CD4-positive, alpha-beta T cell treated with Interferon gamma for 1 hour (primary cell): Measurements from ENCODE around the gene SNRPA.
"Not testable (repeated sequence)": the region's sequence is repeated elsewhere in the genome, so short reads cannot be mapped to it uniquely, and the experiment has no call there.

Experiments used
- DNase-seq: peaks from one replicate; pipeline ENCODE4 v3.0.0-alpha.2; 2020

SNRPA gene

DNA sequence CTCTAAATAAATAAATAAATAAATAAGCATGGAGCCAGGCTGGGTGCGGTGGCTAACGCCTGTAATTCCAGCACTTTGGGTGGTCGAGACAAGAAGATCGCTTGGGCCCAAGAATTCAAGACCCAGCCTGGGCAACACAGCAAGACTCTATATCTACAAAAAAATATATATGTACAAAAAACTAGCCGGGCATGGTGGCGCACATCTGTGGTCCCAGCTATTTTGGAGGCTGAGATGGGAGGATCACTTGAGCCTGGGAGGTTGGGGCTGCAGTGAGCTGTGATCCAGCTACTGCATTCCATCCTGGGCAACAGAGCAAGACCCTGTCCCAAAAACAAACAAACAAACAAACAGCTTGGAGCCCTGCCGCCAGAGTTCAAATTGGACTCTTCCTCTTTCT lies 3.5 kb upstream of the SNRPA start:
- no peak for DNase-seq

DNA sequence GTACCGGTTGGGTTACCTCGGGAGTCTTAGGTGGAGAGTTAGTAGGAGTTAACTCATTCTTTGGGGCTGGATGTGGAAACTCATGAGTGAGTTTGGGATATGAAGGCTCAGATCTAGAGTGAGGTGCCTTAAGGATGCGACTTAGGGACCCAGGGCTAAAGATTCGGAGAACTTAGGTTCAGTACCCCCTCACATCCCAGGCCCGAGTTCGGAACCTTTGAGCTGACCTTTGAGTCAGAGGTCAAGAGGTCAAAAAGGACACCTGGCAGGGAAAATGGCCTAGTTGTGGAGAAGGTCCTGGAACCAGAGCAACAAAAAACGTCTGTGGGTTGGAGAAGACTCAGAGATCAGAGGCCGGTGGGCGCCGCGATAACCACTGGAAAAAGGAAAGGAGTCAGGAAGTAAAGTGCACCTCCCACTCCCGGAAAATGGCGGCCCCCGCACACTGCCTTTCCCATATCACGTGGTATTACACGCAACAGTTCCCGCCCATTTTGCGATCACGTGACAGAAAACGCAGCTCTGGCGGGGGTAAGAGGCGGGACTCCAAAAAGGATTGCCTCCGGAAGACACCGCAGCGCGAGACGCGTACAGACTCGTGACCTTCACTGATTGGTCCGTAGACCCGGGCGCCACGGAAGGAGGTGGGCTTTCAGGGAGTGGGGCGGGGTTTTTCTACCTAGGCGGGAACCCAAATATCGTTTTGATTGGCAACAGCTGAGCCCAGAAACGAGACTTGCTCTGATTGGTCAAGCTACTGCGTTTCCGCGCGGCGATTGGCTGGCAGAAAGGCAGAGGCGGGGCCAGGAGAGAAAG lies 737 bp upstream of the SNRPA start, which contains the start of gene ACTMAP:
ACTMAP (minus strand) TSS at position 420 of the 816 bp plus-strand sequence. CDS start 674 bp downstream, outside the sequence.
- peak; percentile 100 for DNase-seq

DNA sequence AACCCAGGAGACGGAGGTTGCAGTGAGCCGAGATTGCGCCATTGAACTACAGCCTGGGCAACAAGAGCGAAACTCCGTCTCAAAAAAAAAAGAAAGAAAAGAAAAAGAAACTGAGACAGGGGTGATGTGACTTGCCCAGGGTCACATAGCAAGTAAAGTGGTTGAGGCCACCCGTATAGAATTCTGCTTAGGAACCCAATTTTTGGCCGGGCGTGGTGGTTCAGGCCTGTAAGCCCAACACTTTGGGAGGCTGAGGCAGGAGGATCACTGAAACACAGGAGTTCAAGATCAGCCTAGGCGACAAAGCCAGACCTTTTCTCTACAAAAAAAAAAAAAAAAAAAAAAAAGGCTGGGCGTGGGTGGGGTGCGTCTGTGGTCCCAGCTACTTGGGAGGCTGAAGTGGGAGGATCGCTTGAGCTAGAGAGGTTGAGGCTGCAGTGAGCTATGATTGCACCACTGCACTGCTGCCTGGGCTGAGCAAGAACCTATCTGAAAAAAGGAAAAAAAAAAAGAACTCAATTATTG lies 1.3 kb downstream of the SNRPA start:
- DNase-seq: no peak

DNA sequence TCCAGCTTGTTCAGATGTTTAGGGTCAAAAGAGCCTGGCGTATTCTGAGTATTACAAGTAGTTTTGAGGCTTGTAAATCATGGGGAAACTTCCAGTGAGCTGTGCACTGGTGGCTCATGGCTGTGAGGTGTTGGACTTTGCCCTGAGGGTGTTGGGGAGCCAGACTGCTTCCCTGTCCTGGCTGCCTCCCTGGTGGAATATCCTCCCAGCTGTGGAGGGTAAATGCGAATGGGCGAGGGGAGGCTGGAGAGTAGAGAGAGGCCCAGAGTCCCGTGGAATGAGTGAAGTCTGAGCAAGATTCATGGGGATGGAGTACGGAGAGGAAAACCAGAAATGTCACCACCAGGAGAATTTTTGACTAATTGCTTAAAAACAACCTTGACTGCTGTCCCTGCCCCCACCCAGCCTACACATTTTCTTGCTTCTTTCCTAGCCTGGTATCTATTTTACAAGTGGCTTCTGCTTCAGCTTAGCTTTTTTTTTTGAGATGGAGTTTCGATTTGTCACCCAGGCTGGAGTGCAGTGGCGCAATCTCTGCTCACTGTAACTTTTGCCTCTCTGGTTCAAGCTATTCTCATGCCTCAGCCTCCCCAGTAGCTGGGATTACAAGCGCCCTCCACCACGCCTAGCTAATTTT lies 3.7 kb downstream of the SNRPA start:
- DNase-seq: peak; percentile 15

- DNase-seq: no peak
These were observed 4.2 kb downstream of the SNRPA start for GRCh38 chr19:40755248-40755624.

DNA sequence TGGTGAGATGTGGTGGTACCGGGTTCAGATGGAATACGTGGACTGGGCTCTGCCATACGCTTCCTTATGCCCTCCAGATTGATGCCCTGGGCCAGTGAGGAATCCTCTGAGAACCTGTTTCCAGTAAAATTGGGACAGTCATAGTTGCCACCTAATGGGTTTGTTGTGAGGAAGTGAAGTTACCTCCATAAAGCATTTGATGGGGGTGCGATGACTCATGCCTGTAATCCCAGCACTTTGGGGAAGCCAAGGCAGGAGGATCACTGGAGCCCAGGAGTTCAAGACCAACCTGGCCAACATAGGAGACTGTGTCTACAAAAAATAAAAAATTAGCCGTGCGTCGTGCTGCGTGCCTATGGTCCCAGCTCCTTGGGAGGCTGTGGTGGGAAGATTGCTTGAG lies 4.8 kb downstream of the SNRPA start:
- DNase-seq: no peak

GRCh38 chr19:40756502-40757110 lies 5.6 kb downstream of the SNRPA start:
- peak; percentile 5 for DNase-seq

- DNase-seq: no peak
These were observed 7.5 kb downstream of the SNRPA start for GRCh38 chr19:40758491-40758890.

DNA sequence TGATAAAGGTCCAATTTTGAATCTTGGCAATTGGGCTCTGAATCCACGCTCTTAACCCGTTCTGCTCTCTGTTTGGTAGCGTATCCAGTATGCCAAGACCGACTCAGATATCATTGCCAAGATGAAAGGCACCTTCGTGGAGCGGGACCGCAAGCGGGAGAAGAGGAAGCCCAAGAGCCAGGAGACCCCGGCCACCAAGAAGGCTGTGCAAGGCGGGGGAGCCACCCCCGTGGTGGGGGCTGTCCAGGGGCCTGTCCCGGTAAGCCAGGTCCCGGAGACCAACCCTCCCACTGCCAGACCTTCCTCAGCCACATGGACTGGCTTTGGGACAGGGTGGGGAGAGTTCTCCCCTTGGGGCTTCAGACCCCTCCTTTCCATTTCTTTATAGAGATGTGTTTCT lies 8.3 kb downstream of the SNRPA start:
- DNase-seq: no peak

GRCh38 chr19:40762754-40763470 lies 11.9 kb downstream of the SNRPA start:
- no peak for DNase-seq

- no peak for DNase-seq
These were observed 12.5 kb downstream of the SNRPA start for GRCh38 chr19:40763526-40763925.

DNA sequence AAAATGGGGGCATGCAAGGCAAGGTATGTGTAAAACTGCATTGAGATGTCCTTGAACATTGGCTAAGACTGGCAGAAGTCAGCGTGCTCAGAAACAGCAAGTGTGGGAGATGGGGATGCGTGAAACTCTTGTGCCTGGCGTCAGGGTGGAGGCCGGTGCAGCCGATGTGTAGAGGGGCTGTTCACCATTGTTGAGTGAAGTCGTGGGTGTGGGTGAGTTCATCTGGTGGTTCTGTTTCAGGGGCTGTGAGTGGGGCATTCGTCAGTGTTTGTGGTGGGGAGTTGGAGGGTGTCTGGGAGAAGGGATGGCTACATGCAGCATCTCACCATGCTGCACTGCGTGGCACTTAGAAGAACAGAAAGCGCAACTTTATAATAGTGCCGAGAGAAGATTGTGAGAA lies 13.0 kb downstream of the SNRPA start:
- DNase-seq: no peak

- not testable (repeated sequence) for DNase-seq
These were observed 15.4 kb downstream of the SNRPA start for GRCh38 chr19:40766385-40766784.

DNA sequence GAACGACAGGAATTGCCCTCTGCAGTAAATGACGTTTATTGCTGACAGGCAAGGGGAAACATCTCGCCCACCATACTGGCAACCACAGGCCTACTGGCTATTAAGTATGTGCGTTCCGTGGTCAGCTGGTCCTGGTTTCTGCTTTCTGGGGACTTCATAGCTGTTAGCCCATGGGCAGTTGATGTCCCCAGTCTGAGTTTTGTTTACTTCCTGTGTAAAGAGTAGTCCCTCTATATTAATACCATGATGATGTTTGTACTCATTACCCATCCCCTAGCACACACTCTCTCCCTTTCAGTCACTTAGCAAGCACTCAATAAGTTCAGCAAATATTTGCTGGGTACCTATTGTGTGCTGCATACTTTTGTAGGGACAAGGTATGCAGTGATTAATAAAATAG lies 17.9 kb downstream of the SNRPA start:
- DNase-seq: no peak

DNA sequence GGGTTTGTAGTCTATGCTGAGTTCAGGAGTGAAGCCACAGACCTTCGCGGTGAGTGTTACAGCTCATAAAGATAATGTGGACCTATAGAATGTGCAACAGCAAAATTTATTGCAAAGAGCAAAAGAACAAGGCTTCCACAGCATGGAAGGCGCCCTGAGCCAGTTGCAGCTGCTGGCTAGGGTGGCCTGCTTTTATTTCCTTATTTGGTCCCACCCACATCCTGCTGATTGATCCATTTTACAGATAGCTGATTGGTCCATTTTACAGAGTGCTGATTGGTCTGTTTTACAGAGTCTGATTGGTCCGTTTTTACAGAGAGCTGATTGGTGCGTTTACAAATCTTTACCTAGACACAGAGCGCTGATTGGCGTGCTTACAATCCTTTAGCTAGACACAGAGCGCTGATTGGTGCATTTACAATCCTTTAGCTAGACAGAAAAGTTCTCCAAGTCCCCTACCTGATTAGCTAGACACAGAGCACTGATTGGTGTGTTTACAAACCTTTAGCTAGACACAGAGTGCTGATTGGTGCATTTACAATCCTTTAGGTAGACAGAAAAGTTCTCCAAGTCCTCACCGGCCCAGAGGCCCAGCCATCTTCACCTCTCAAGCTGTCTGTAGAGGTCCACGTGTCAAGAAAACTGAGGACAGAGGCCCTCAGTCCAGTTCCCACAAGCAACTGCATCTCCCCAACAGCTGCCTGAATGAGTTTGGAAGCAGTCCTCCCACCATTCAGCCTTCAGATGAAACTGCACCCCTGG lies 20.3 kb downstream of the SNRPA start:
- not testable (repeated sequence) for DNase-seq

DNA sequence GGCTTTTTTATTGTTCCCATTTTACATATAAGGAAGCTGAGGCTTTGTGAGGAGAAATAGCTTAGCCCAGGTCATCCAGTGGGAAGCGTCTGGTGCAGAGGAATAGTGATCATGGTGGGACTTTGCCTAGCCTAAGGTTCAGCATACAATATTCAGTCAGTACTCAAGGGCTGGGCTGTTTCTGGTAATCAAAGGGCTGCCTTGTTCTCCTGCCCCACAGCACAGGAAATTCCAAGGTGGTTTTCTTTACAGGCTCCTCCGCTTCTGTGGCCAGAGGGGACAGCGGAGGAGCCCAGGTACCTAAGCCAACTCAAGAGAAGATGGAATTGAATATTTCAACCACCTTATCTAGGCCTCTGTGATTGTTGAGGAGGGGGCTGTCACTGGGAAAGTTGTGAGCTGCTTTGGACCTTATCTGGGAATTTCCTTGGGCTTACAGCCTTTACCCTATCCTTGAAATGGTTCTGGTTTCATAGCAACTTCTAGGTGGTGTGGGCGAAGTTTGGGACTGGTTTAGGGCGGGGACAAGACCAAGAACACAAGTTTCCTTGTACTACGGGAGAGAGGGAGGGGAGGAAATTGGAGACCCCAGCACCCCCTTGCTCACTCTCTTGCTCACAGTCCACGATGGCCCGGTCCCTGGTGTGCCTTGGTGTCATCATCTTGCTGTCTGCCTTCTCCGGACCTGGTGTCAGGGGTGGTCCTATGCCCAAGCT lies 24.1 kb downstream of the SNRPA start, which contains the start of gene MIA:
MIA (plus strand) TSS at position 606 of the 716 bp plus-strand sequence; CDS start at position 628, 22 bp downstream.
- no peak for DNase-seq

DNA sequence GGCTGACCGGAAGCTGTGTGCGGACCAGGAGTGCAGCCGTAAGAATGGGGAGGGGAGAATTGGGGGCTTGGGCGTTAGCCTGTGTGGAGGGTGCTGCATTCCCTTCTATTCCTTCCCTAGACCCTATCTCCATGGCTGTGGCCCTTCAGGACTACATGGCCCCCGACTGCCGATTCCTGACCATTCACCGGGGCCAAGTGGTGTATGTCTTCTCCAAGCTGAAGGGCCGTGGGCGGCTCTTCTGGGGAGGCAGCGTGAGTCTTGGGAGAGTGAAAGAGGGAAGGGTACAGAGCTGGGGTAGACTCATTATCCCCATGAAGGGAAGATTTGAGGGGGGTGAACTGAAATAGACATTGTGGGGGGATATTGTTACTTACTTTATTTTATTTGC lies 24.6 kb downstream of the SNRPA start:
- no peak for DNase-seq

- no peak for DNase-seq
These were observed 25.4 kb downstream of the SNRPA start for GRCh38 chr19:40776364-40776763.

DNA sequence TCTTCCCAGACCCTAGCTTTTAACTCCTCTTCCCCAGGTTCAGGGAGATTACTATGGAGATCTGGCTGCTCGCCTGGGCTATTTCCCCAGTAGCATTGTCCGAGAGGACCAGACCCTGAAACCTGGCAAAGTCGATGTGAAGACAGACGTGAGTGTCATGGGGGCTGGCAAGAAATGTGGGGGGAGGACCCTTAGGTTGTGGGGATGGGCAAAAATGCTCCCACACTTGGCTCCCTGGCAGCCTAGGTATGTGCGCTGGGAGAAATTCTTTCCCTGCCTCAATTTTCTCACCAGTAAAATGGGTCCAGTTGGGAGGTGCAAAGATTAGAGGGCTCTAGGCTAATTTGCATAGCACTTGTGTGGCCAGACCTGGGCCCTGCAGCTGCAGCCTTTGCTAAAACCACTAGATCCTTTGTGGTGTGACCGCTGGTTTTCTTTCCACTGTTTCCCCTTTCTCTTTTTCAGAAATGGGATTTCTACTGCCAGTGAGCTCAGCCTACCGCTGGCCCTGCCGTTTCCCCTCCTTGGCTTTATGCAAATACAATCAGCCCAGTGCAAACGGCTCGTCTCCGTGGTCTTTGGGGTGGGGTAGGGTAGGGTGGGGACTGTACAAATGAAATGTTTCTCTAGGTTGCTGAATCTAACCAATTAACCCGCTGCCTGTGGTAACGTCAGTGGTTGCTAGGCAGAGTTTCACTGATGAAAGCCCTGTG lies 26.1 kb downstream of the SNRPA start:
- DNase-seq: peak; percentile 94

DNA sequence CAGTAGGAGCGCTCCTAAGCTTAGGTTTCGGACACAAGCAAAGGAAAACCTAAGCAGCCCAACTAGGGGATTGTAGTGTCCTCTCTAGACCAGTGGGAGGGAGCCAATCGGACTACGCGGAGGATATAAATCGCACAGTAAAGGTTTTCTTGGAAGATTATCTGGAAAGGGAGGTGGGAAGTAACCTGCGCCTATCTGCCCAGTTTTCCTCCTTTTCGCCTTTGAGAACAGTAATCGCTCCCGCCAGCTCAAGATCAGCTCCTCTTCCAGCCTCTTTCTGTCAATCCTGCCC lies 26.6 kb downstream of the SNRPA start:
- no peak for DNase-seq
